ENCODE results near the gene TKT.

GRCh38 chr3:53232641-53233377, 23.0 kb downstream of the TKT start:
- TF ChIP-seq POLR2A (IDR thresholded peaks at IDR 0.05) (no peak), CTCF (IDR thresholded peaks at IDR 0.05) (no peak), POLR2AphosphoS5 (IDR thresholded peaks at IDR 0.05) (no peak), EP300 (IDR thresholded peaks at IDR 0.05) (no peak)

All from stomach (tissue), 4 donors.